HepG2 (cell line): ENCODE measurements around the gene CASKIN2. TPM values are rescaled to one million over a fixed set of nuclear protein-coding genes. Genes with fewer than 3 reads are reported as not detected.

ENCODE experiments used
- FLYWCH1 ChIP-seq: sonication (generic); formaldehyde crosslinking; IDR thresholded peaks from 2 replicates; pipeline ENCODE4 v1.8.1; 2023; ENCODE audit warnings: mild to moderate bottlenecking, missing genetic modification reagents
- FOXJ3 ChIP-seq: sonication (generic); formaldehyde crosslinking; IDR thresholded peaks from 2 replicates; pipeline ENCODE4 v1.4.0; 2020; ENCODE audit warnings: missing genetic modification reagents, mild to moderate bottlenecking, borderline replicate concordance
- NAIF1 ChIP-seq: sonication (generic); formaldehyde crosslinking; IDR thresholded peaks from 2 replicates; pipeline ENCODE4 v1.5.0; 2020; ENCODE audit warnings: mild to moderate bottlenecking, missing genetic modification reagents, borderline replicate concordance
- RAD21 ChIP-seq: fragments of 450-650 bp; formaldehyde crosslinking; IDR thresholded peaks from 2 replicates; pipeline ENCODE4 v1.5.0; 2020; ENCODE audit warnings: mild to moderate bottlenecking
- SIN3A ChIP-seq: IDR thresholded peaks from 2 replicates; pipeline ENCODE4 v1.6.1; 2011; ENCODE audit warnings: low read depth, mild to moderate bottlenecking, control low read depth, low read length, borderline replicate concordance
- SP1 ChIP-seq, 2 experiments: fragments of 450-650 bp in 1 of 2; sonication (generic) in 1 of 2; formaldehyde crosslinking in 1 of 2; IDR thresholded peaks; 2 replicates each; pipeline versions ENCODE4 v1.4.0 to v1.6.1; 2016 to 2020; ENCODE audit warnings: missing genetic modification reagents in 1 of 2
- TCF12 ChIP-seq, 2 experiments: fragments of 450-650 bp in 1 of 2; sonication (generic) in 1 of 2; formaldehyde crosslinking in 1 of 2; IDR thresholded peaks; 2 replicates each; pipeline versions ENCODE4 v1.6.1 to v1.8.0; 2017 to 2022; ENCODE audit warnings: antibody characterized with exemption in 1 of 2, mild to moderate bottlenecking in 1 of 2, missing genetic modification reagents in 1 of 2, moderate library complexity in 1 of 2
- TEAD3 ChIP-seq: optimal IDR thresholded peaks from 2 replicates; pipeline ENCODE3; 2016; ENCODE audit warnings: borderline replicate concordance
- ZNF143 ChIP-seq: sonication (generic); formaldehyde crosslinking; IDR thresholded peaks from 2 replicates; pipeline ENCODE4 v1.4.0; 2020; ENCODE audit warnings: missing genetic modification reagents
- ZNF224 ChIP-seq: sonication (generic); formaldehyde crosslinking; IDR thresholded peaks from 2 replicates; pipeline ENCODE4 v1.5.0; 2020; ENCODE audit warnings: mild to moderate bottlenecking, missing genetic modification reagents
- ZNF256 ChIP-seq: sonication (generic); formaldehyde crosslinking; conservative IDR thresholded peaks from 2 replicates; pipeline ENCODE4 v1.4.0; 2020; ENCODE audit warnings: missing genetic modification reagents
- ZNF598 ChIP-seq: sonication (generic); formaldehyde crosslinking; IDR thresholded peaks from 2 replicates; pipeline ENCODE4 v1.5.1; 2020; ENCODE audit warnings: mild to moderate bottlenecking, missing genetic modification reagents, borderline replicate concordance
- ZNF672 ChIP-seq: sonication (generic); formaldehyde crosslinking; IDR thresholded peaks from 2 replicates; pipeline ENCODE4 v1.8.1; 2022; ENCODE audit warnings: missing genetic modification reagents
- ZSCAN21 ChIP-seq: sonication (generic); formaldehyde crosslinking; IDR thresholded peaks from 2 replicates; pipeline ENCODE4 v1.8.0; 2022; ENCODE audit warnings: mild to moderate bottlenecking, missing genetic modification reagents, moderate library complexity, borderline replicate concordance
- polyA plus RNA-seq, 8 experiments: library from polyadenylated mRNA; depleted of rRNA in 3 of 8; stranded (reverse) in 7 of 8; unstranded in 1 of 8; fragments of >200 nt; fragmentation: Illumina TruSeq in 4 of 8; extraction: Trizol in 4 of 8; gene quantifications; 2 replicates each; pipeline versions ENCODE4 v1.2.1 to v1.2.3, GENCODE V29; 2011 to 2016; ENCODE audit warnings: low read depth in 4 of 8, missing spikeins in 1 of 8, mixed read lengths in 1 of 8; ENCODE audit not compliant: insufficient read depth in 1 of 8
- total RNA-seq, 5 experiments: library from RNA; depleted of rRNA; stranded (reverse); fragments of >200 nt; fragmentation: Illumina TruSeq; extraction: Trizol; gene quantifications; 2 replicates each; pipeline ENCODE4 v1.2.3, GENCODE V29; 2016; ENCODE audit warnings: low read depth in 1 of 5
- TF ChIP-seq, protein P1 (sequence below), 2 experiments: sonication (generic) in 1 of 2; formaldehyde crosslinking in 1 of 2; IDR thresholded peaks; 2 replicates each; pipeline versions ENCODE4 v1.4.0 to v1.6.1; 2016 to 2020; ENCODE audit warnings: borderline replicate concordance in 1 of 2, low read depth in 1 of 2, mild to moderate bottlenecking in 1 of 2, missing genetic modification reagents in 1 of 2
- TF ChIP-seq, protein P2 (sequence below): IDR thresholded peaks from 2 replicates; pipeline ENCODE4 v1.6.1; 2018; ENCODE audit warnings: missing genetic modification reagents, mild to moderate bottlenecking, missing compliant biosample characterization
- TF ChIP-seq, protein P3 (sequence below): sonication (generic); formaldehyde crosslinking; IDR thresholded peaks from 2 replicates; pipeline ENCODE4 v1.5.0; 2020; ENCODE audit warnings: mild to moderate bottlenecking, missing genetic modification reagents
- TF ChIP-seq, protein P4 (sequence below): sonication (generic); formaldehyde crosslinking; IDR thresholded peaks from 2 replicates; pipeline ENCODE4 v1.5.1; 2020; ENCODE audit warnings: mild to moderate bottlenecking, missing genetic modification reagents, moderate library complexity

The CASKIN2 gene
- total and polyA plus RNA-seq, 2 of the 13 experiments (the other 11 are each of a cell fraction or from before 2014, with no cell fraction given) = 5.2 to 7.8 TPM

DNA sequence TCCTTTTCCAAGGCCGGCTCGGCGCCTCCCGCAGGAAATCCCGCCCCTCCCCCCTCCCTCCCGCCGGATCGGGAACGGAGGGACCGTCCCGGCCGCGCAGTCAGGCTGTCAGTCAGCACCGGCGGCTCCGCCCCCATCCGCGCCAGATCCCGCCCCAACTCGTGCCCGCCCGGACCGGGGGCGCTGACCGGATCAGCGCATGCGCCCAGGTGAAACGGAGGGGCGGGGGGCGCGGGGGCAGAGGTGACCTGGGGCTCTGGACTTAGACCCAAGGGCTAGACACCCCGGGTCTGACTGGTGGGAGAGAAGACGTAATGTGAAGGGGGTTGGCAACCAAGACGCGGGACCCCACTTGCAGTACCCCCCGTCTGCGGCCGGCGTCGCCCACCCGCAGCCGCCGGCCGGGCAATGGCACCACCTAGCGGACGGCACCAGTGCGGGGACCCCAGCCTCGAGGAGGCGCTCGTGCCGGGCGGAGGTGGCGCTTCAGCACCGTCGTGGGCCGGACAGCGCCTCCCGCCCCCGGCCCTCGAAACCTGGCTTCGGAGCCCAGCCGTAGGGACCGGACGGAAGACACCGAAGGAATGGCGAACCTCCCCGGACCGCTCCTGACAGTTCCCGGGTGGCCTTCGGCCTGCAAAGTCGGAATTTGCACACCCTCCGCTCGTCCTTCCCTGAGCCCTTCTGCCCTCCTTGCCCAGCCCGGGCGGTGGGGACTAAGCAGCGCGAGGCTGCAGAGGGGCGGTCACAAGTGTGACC lies at the start of gene CASKIN2 (continued):
- TF ChIP-seq, protein P1, sequence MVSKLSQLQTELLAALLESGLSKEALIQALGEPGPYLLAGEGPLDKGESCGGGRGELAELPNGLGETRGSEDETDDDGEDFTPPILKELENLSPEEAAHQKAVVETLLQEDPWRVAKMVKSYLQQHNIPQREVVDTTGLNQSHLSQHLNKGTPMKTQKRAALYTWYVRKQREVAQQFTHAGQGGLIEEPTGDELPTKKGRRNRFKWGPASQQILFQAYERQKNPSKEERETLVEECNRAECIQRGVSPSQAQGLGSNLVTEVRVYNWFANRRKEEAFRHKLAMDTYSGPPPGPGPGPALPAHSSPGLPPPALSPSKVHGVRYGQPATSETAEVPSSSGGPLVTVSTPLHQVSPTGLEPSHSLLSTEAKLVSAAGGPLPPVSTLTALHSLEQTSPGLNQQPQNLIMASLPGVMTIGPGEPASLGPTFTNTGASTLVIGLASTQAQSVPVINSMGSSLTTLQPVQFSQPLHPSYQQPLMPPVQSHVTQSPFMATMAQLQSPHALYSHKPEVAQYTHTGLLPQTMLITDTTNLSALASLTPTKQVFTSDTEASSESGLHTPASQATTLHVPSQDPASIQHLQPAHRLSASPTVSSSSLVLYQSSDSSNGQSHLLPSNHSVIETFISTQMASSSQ (IDR thresholded peaks at IDR 0.05; ENCODE audit: low read depth) = no peak
- TF ChIP-seq, protein P1 (CRISPR knock-in tag; IDR thresholded peaks at IDR 0.05; ENCODE audit: borderline replicate concordance) = peak; percentile 64; the same call in 1 of the 2 replicates
- TF ChIP-seq, protein P2, sequence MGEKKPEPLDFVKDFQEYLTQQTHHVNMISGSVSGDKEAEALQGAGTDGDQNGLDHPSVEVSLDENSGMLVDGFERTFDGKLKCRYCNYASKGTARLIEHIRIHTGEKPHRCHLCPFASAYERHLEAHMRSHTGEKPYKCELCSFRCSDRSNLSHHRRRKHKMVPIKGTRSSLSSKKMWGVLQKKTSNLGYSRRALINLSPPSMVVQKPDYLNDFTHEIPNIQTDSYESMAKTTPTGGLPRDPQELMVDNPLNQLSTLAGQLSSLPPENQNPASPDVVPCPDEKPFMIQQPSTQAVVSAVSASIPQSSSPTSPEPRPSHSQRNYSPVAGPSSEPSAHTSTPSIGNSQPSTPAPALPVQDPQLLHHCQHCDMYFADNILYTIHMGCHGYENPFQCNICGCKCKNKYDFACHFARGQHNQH (CRISPR knock-in tag) = peak; percentile 93; the same call in 1 of the 2 replicates
- TF ChIP-seq ZNF672 (CRISPR knock-in tag) (0 out of 2 replicates have a peak, but pooled peaks have one; percentile 13), ZNF224 (CRISPR knock-in tag) (0 out of 2 replicates have a peak, but pooled peaks have one; percentile 80), ZNF256 (no peak; the same call in 1 of the 2 replicates), SIN3A (peak; percentile 95), RAD21 (CRISPR knock-in tag) (peak; percentile 99), FLYWCH1 (CRISPR knock-in tag) (no peak), ZNF143 (CRISPR knock-in tag) (no peak; the same call in 1 of the 2 replicates), NAIF1 (CRISPR knock-in tag) (peak; percentile 85; the same call in 1 of the 2 replicates), FOXJ3 (CRISPR knock-in tag) (no peak), ZNF598 (peak; percentile 89), SP1 (IDR thresholded peaks at IDR 0.05) (no peak), SP1 (CRISPR knock-in tag; IDR thresholded peaks at IDR 0.05) (peak; percentile 83), ZSCAN21 (CRISPR knock-in tag) (peak; percentile 78; the same call in 1 of the 2 replicates), TEAD3 (CRISPR knock-in tag) (peak; percentile 80), TCF12 (IDR thresholded peaks at IDR 0.05) (no peak), TCF12 (CRISPR knock-in tag; IDR thresholded peaks at IDR 0.05) (0 out of 2 replicates have a peak, but pooled peaks have one; percentile 16)
- TF ChIP-seq, protein P3, sequence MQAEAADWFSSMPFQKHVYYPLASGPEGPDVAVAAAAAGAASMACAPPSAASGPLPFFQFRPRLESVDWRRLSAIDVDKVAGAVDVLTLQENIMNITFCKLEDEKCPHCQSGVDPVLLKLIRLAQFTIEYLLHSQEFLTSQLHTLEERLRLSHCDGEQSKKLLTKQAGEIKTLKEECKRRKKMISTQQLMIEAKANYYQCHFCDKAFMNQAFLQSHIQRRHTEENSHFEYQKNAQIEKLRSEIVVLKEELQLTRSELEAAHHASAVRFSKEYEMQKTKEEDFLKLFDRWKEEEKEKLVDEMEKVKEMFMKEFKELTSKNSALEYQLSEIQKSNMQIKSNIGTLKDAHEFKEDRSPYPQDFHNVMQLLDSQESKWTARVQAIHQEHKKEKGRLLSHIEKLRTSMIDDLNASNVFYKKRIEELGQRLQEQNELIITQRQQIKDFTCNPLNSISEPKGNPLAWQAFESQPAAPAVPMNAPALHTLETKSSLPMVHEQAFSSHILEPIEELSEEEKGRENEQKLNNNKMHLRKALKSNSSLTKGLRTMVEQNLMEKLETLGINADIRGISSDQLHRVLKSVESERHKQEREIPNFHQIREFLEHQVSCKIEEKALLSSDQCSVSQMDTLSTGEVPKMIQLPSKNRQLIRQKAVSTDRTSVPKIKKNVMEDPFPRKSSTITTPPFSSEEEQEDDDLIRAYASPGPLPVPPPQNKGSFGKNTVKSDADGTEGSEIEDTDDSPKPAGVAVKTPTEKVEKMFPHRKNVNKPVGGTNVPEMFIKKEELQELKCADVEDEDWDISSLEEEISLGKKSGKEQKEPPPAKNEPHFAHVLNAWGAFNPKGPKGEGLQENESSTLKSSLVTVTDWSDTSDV (CRISPR knock-in tag) = peak; percentile 86; the same call in 1 of the 2 replicates
- TF ChIP-seq, protein P4, sequence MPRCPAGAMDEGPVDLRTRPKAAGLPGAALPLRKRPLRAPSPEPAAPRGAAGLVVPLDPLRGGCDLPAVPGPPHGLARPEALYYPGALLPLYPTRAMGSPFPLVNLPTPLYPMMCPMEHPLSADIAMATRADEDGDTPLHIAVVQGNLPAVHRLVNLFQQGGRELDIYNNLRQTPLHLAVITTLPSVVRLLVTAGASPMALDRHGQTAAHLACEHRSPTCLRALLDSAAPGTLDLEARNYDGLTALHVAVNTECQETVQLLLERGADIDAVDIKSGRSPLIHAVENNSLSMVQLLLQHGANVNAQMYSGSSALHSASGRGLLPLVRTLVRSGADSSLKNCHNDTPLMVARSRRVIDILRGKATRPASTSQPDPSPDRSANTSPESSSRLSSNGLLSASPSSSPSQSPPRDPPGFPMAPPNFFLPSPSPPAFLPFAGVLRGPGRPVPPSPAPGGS (CRISPR knock-in tag) = peak; percentile 98
